IMR-90 (cell line): Measurements from ENCODE around the gene SERPINF2. TPM values are rescaled to one million over a fixed set of nuclear protein-coding genes. Genes with fewer than 3 reads are reported as not detected.

Source experiments
- ATAC-seq: fragments of 200-7000 bp; cut with Tn5 transposase; 2 replicates; pipeline ENCODE4 v1.9.1; 2020; ENCODE audit warnings: low read depth, mild to moderate bottlenecking, moderate library complexity
- BruUV-seq: library from RNA; stranded (reverse); fragments of 400-500 nt; replicated peaks from 2 replicates; lab custom pipeline; 2021; lab: Mats Ljungman, UMichigan
- CTCF ChIA-PET: fragments of 300-600 bp; formaldehyde crosslinking; extraction: SDS; loops from one replicate; lab custom pipeline; 2021; ENCODE audit warnings: antibody characterized with exemption; lab: Yijun Ruan, JAX
- POLR2A ChIA-PET: fragments of 300-600 bp; sonication (Branson Sonifier 250); formaldehyde crosslinking; loops from one replicate; lab custom pipeline; 2022; ENCODE audit warnings: antibody characterized with exemption; ENCODE audit not compliant: unreplicated experiment; lab: Charles Lee
- DNase-seq: peaks from one replicate; pipeline ENCODE4 v3.0.0; 2013
- H2AFZ ChIP-seq: replicated peaks from 2 replicates; pipeline ENCODE3; 2013; ENCODE audit warnings: low read length, mild to moderate bottlenecking; ENCODE audit not compliant: poor library complexity
- H2AK5ac ChIP-seq: 2 replicates; pipeline ENCODE4 v1.6.1; 2013; ENCODE audit warnings: low read depth, low read length, inconsistent platforms
- H2AK9ac ChIP-seq: replicated peaks from 2 replicates; pipeline ENCODE3; 2013; ENCODE audit warnings: mild to moderate bottlenecking, low read depth, low read length, moderate library complexity; ENCODE audit not compliant: poor library complexity
- H2BK120ac ChIP-seq: 2 replicates; pipeline ENCODE4 v1.6.1; 2013; ENCODE audit warnings: low read depth, low read length, inconsistent platforms
- H2BK15ac ChIP-seq: 3 replicates; pipeline ENCODE4 v1.6.1; 2013; ENCODE audit warnings: low read depth, low read length, inconsistent platforms
- H2BK20ac ChIP-seq: 2 replicates; pipeline ENCODE4 v1.6.1; 2013; ENCODE audit warnings: low read depth, mild to moderate bottlenecking, inconsistent platforms, low read length, moderate library complexity
- H2BK5ac ChIP-seq: 2 replicates; pipeline ENCODE4 v1.6.1; 2013; ENCODE audit warnings: mild to moderate bottlenecking, low read depth, low read length, inconsistent platforms; ENCODE audit not compliant: poor library complexity, severe bottlenecking
- H3K14ac ChIP-seq: replicated peaks from 2 replicates; pipeline ENCODE4 v1.6.1; 2013; ENCODE audit warnings: low read depth, low read length, inconsistent platforms
- H3K18ac ChIP-seq: 2 replicates; pipeline ENCODE4 v1.6.1; 2013; ENCODE audit warnings: low read depth, low read length, control low read depth
- H3K23ac ChIP-seq: 2 replicates; pipeline ENCODE4 v1.6.1; 2013; ENCODE audit warnings: low read depth, low read length, inconsistent platforms
- H3K27ac ChIP-seq: 2 replicates; pipeline ENCODE4 v1.5.1; 2013; ENCODE audit warnings: mild to moderate bottlenecking, control low read depth, low read length; ENCODE audit not compliant: insufficient read depth
- H3K27me3 ChIP-seq: 2 replicates; pipeline ENCODE4 v1.6.1; 2013; ENCODE audit warnings: low read length; ENCODE audit not compliant: control insufficient read depth, insufficient read depth
- H3K36me3 ChIP-seq: 2 replicates; pipeline ENCODE4 v1.6.1; 2013; ENCODE audit warnings: low read length, mixed read lengths; ENCODE audit not compliant: control insufficient read depth, insufficient read depth
- H3K4ac ChIP-seq: 2 replicates; pipeline ENCODE4 v1.6.1; 2013; ENCODE audit warnings: low read depth, low read length, inconsistent platforms
- H3K4me1 ChIP-seq: 2 replicates; pipeline ENCODE4 v1.6.1; 2013; ENCODE audit warnings: low read length, mixed read lengths; ENCODE audit not compliant: control insufficient read depth, insufficient read depth
- H3K4me2 ChIP-seq: 2 replicates; pipeline ENCODE4 v1.6.1; 2013; ENCODE audit warnings: low read depth, mild to moderate bottlenecking, control low read depth, low read length, moderate library complexity
- H3K4me3 ChIP-seq: 2 replicates; pipeline ENCODE4 v1.5.1; 2013; ENCODE audit warnings: low read depth, mild to moderate bottlenecking, control low read depth, low read length, moderate library complexity; ENCODE audit not compliant: insufficient read depth
- H3K56ac ChIP-seq: 2 replicates; pipeline ENCODE4 v1.6.1; 2013; ENCODE audit warnings: low read length, inconsistent platforms; ENCODE audit not compliant: insufficient read depth; ENCODE audit errors: extremely low read depth
- H3K79me1 ChIP-seq, 2 experiments: 2 replicates each; pipeline ENCODE4 v1.6.1; 2013; ENCODE audit warnings: low read length in 2 of 2, inconsistent platforms in 1 of 2, low read depth in 1 of 2
- H3K9ac ChIP-seq: 2 replicates; pipeline ENCODE4 v1.6.1; 2013; ENCODE audit warnings: low read depth, low read length, control low read depth
- H3K9me1 ChIP-seq: 2 replicates; pipeline ENCODE4 v1.6.1; 2013; ENCODE audit warnings: low read length, inconsistent platforms; ENCODE audit not compliant: insufficient read depth
- H3K9me3 ChIP-seq: 2 replicates; pipeline ENCODE4 v1.6.1; 2013; ENCODE audit warnings: low read length; ENCODE audit not compliant: control insufficient read depth, insufficient read depth
- H4K20me1 ChIP-seq: 2 replicates; pipeline ENCODE4 v1.6.1; 2013; ENCODE audit warnings: low read length, inconsistent platforms; ENCODE audit not compliant: insufficient read depth
- H4K5ac ChIP-seq: 2 replicates; pipeline ENCODE4 v1.6.1; 2013; ENCODE audit warnings: mild to moderate bottlenecking, low read depth, low read length, control low read depth
- H4K8ac ChIP-seq, 2 experiments: 2 replicates each; pipeline ENCODE4 v1.6.1; 2013; ENCODE audit warnings: low read depth in 2 of 2, low read length in 2 of 2, control low read depth in 1 of 2, inconsistent platforms in 1 of 2
- H4K91ac ChIP-seq: 2 replicates; pipeline ENCODE4 v1.6.1; 2013; ENCODE audit warnings: low read depth, low read length, inconsistent platforms; ENCODE audit not compliant: insufficient read depth
- NFE2L2 ChIP-seq: fragments of 150-350 bp; IDR thresholded peaks from 2 replicates; pipeline ENCODE4 v1.6.1; 2016; ENCODE audit warnings: low read depth, mild to moderate bottlenecking, low read length
- WGBS, 2 experiments: methylation state at CpG; one replicate each; pipeline versions ENCODE4 v1.1.5 to v1.1.7; 2013; ENCODE audit warnings: missing lambda C conversion rate in 2 of 2; ENCODE audit not compliant: insufficient read length in 1 of 2; ENCODE audit errors: extremely low coverage in 2 of 2; 5-methylcytosine and 5-hydroxymethylcytosine counted together
- dilution Hi-C: fragments of 300-500 bp; cut with HindIII; formaldehyde crosslinking; loops from one replicate; pipeline ENCODE4 v1.14.3; 2018; ENCODE audit warnings: low sequenced_read_pairs; ENCODE audit not compliant: unreplicated experiment
- in situ Hi-C: fragments of 300-500 bp; cut with MboI; formaldehyde crosslinking; loops from 3 replicates; pipeline ENCODE4 v1.14.3; 2019; ENCODE audit warnings: low sequenced_read_pairs, inconsistent platforms, mixed read lengths
- intact Hi-C: fragments of 100-400 bp; cut with micrococcal nuclease; formaldehyde crosslinking; loops from 2 replicates; pipeline ENCODE4 v1.10.0; 2022
- polyA plus RNA-seq, 3 experiments: library from polyadenylated mRNA; depleted of rRNA; stranded (reverse); fragments of >200 nt; gene quantifications; 2 replicates each; pipeline ENCODE4 v1.2.3, GENCODE V29; 2012; ENCODE audit warnings: low replicate concordance in 1 of 3
- total RNA-seq: library from RNA; depleted of rRNA; stranded (reverse); fragments of >200 nt; gene quantifications from 2 replicates; pipeline ENCODE4 v1.2.3, GENCODE V29; 2012

SERPINF2 gene
- total and polyA plus RNA-seq, 2 of the 4 experiments (the other 2 are of a cell fraction), result not detected

- in situ Hi-C loops, result no loop called here
These were observed 49.3 kb upstream of the SERPINF2 start for GRCh38 chr17:1693339-1693738.

More at GRCh38 chr17:1693339-1693738, 49.3 kb upstream of the SERPINF2 start:
- Histone ChIP-seq H3K36me3 (no peaks in the 10 kb centered on the region), H3K56ac (no peak overlapping the region), H2AK5ac (no peak overlapping the region; the same call in 1 of the 2 replicates), H3K4me3 (no peak overlapping the region), H2BK15ac (no peak overlapping the region), H4K8ac (no peak overlapping the region), H2BK120ac (no peak overlapping the region), H2AFZ (no peak overlapping the region), H4K91ac (no peak overlapping the region), H3K4me2 (no peak overlapping the region), H3K4ac (no peak overlapping the region), H3K27ac (no peak overlapping the region), H2BK20ac (no peak overlapping the region), H3K9ac (no peak overlapping the region), H3K27me3 (no peaks in the 10 kb centered on the region), H3K4me1 (peaks cover 4% of the 10 kb centered on the region; the same call in 1 of the 2 replicates), H3K79me1 (no peaks in the 10 kb centered on the region), H2BK5ac (no peak overlapping the region), H3K9me3 (peaks cover 3% of the 10 kb centered on the region; the same call in 1 of the 2 replicates), H3K9me1 (no peaks in the 10 kb centered on the region), H4K5ac (no peak overlapping the region), H3K23ac (no peak overlapping the region), H3K14ac (no peak overlapping the region), H3K18ac (no peak overlapping the region), H4K20me1 (no peaks in the 10 kb centered on the region), H2AK9ac (no peak overlapping the region)
- WGBS, 2 experiments, result 67% methylated on average over 3 of the region's 7 CpGs; no CpG with 5 or more reads in 1 of the 2 experiments
- POLR2A ChIA-PET, result no interaction called here
- peak; percentile 53 for ATAC-seq
- no peak for TF ChIP-seq NFE2L2
- CTCF ChIA-PET, result no interaction called here
- dilution Hi-C loops, result no loop called here
- BruUV-seq, result no TSS peak
- intact Hi-C loops, result no loop called here
- DNase-seq, result peak; percentile 44
